GM21423 (cell line): ENCODE data around the gene CCDC28A.
A peak's percentile ranks its signal among the peaks of the same experiment; 100 is the strongest.

ENCODE experiments used
- ATAC-seq: cut with Tn5 transposase; IDR thresholded peaks from one replicate; pipeline ENCODE4 v1.9.1; 2021; ENCODE audit warnings: mild to moderate bottlenecking, moderate library complexity; ENCODE audit not compliant: unreplicated experiment

Gene CCDC28A

DNA sequence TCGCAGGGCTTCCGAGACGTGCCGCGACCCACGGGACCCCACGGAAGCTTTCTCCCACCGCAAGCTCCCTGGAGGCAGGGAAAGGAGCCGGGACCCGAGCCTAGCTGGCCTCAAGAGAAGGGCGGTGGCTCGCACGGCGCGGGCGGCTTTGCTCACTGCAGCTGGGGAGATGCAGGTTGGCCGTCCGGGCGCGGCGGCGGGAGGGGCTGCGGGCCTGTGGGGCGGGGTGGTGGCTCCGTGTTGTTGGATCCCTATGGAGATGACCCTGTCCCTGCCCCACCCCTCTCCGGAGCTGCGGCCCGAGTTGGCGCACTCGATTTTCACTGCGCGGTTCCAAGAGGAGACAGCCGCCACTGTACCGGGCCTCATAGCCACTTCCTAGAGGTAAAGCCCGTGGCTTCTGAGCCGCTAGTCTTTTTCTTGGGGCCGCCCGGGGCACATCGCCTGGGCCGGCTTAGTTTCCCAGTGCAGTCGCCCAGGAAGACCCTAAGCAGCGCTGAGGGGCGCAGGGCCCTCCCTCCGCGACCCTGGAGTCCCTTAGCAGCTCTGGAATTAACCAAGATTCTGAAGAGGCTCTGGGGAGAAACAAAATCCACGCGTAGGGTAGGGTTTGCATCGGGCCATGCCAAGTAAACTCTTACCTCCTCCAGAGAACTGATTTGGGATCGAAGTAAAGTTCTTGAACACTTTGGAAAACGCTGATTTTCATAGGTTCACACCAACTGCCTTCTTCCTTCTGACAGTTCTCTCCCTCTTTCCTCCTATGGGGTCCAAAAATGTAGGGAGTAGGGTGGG, 22.4 kb downstream of the CCDC28A start, which contains the start of gene ECT2L:
TSS of gene ECT2L (plus strand) at position 279 of the 795 bp plus-strand sequence. CDS start 17,188 bp downstream, outside the sequence.
- ATAC-seq: no peak

DNA sequence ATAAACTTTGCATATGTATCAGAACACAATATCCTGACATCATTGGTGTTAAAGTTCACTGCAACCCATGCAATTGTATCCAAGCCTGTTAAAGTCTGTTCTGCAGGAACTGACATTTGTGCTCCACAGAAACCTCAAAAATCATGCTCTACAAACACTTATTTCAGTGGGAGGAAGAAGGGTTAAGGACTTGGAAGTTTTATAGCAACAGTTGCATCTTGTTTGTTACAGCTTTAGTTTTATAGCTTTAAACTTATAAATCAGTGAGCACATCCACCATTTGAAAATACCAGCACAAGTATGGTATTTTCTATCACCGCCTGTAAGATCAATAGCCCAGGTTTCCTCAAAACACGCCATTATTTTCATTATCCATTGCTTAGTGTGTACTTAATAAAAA, 23.2 kb downstream of the CCDC28A start:
- no peak for ATAC-seq

DNA sequence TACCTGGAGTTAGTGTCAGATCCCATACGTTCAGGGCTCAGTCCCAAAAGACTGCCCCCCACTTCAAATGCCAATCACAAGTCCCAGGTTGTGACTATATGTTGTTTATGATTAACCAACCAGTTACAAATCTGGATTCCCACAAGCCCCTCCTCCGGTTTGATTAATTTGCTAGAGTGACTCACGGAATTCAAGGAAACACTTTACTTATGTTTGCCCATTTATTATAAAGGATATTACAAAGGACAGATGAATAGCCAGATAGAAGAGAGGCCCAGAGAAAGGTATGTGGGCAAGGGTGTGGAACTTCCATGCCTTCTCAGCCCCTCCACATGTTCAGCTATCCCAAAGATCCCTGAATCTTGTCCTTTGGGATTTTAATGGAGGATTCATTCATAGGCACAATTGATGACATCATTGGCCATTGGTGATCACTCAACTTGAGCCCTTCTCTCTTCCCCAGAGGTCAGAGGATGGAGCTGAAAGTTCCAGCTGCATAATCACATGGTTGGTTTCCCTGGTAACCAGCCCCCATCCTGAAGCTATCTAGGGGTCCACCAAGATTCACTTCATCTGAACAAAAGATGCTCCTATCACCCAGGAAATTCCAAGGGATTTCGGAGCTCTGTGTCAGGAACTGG, 24.4 kb downstream of the CCDC28A start:
- ATAC-seq: no peak

DNA sequence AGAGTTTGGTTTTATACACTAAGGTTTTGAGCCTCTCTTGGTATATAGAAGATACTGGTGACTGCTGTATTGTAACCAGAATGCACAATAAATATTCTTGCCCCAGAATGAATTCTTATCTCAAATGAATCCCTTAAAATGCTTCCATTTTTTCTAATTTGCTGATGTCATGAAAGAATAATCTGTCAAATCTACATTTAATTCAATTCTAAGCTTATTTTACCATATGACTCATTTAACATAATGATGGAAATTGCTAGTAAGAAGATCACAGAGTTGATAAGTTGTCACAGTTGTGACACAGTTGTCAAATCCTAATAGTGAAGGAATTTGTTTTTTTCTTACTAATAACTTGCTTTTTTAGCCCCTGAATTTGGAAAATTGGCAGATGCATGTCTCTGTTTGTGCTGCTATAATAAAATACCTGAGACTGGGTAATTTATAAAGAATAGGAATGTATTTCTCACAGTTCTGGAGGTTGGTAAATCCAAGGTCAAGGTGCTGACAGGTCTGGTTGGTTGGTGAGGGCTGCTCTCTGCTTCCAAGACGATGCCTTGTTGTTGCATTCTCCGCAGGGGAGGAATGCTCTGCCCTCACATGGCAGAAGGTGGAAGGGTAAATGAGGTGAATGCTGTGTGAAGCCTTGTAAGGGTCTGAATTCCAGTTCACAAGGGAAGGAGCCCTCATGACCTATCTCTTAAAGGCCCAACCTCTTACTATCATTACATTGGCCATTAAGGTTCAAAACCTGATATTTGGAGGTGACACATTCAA, 27.0 kb downstream of the CCDC28A start:
- no peak for ATAC-seq

DNA sequence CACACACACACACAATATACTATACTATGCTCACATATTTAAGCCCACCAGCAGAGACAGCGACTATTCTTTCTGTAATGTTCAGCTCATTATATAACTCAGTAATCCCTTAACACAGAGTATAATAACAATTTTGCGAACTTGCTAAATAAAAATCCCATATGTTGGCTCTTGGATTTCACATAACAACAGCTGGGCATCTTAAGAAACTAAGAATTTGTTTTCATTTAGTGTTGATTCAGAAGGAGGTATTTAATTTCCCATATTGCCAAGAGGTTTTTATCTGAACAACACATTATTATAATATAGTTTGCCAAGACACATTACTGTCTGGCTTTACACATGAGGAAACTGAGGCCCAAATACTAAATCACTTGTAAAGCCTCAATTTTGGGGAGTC, 29.8 kb downstream of the CCDC28A start:
- no peak for ATAC-seq

DNA sequence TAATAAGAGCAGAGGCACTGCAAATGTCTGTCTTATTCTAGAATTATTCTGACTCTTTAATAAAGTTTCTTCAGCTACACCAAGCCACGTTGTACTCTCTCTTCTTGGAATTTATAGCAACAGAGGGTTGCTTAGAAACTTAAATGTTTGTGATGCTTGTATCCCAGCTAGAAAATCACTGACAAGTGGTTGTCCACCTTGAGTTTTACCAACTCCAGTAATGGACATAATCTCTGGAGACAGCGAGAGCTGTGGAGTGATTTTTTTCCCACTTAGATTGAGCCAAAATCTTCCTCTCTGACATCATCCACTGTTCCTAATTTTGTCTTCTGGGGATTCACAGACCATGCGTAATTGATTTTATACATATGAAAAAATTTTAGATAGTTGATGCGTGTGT, 30.3 kb downstream of the CCDC28A start:
- no peak for ATAC-seq

DNA sequence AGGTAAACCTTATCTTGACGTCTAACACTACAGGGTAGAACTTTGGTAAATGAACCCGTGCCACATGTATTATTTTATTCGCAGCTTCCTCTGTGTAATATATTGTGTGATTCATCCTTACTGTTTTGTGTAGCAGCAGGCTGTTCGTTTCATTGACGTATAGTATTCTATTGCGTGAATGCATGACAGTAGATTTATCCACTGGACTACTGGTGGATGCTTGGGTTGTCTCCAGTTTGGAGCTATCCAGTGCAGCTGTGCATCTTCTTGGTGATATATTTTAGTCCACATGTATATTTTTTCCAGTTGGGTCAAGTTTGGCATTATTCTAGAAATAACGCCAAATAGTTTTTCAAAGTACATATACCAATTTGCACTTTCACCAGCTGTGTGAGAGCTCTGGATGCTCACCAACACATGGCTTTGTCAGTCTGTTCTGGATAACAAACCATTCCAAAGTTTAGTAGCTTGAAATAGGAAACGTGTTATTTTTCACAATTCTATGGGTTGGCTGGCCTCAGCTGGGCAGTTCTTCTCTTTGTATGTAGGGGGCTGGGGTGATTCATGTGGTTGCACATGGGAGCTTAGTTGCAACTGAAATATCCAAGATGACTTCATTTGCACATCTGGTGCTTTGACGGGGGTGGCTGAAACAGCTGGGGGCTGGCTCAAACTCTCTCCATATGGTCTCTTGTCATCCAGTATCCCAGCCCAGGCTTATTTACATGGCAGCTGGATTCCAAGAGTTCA, 31.6 kb downstream of the CCDC28A start:
- no peak for ATAC-seq

DNA sequence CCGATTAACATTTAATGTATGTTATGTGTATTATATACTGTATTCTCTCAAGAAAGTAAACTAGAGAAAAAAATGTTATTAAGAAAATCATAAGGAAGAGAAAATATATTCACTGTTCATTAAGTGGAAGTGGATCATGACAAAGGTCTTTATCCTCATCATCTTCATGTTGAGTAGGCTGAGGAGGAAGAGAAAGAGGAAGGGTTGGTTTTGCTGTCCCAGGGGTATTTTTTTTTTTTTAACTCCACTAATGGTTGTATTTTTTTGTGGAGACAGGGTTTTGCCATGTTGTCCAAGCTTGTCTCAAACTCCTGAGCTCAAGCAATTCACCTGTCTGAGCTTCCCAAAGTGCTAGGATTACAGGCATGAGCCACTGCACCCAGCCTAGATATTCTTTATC, 33.3 kb downstream of the CCDC28A start:
- ATAC-seq: no peak

DNA sequence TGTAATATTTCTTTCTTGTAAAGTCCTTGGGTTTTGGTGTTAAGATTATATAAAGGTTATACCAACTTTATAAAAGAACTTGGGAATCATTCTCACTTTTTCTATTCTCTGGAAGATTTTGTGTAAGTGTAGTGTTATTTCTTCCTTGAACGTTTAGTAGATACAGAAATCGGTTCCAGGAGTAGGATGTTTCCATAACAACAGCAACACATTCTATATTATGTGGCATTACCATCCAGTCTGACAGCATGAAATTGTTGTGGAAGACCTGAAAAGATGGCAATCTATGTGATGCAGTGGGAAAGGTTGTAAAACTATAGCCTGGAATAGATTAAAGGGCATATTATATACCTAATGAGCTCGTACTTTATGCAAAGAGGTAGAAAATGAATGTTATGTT, 36.1 kb downstream of the CCDC28A start:
- no peak for ATAC-seq

DNA sequence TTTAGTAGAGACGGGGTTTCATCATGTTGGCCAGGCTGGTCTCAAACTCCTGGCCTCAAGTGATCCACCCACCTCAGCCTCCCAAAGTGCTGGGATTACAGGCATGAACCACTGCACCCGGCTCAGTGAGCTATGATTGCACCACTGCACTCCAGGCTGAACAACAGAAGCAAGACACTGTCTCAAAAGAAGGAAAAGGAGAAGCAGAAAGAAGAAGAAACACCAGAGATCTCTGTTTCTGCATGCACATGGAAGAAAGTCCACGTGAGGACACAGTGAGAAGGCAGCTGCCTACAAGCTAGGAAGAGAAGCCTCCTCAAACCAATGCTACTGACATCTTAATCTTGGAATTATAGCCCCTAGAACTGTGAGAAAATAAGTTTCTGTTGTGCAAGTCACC, 38.3 kb downstream of the CCDC28A start:
- ATAC-seq: no peak

DNA sequence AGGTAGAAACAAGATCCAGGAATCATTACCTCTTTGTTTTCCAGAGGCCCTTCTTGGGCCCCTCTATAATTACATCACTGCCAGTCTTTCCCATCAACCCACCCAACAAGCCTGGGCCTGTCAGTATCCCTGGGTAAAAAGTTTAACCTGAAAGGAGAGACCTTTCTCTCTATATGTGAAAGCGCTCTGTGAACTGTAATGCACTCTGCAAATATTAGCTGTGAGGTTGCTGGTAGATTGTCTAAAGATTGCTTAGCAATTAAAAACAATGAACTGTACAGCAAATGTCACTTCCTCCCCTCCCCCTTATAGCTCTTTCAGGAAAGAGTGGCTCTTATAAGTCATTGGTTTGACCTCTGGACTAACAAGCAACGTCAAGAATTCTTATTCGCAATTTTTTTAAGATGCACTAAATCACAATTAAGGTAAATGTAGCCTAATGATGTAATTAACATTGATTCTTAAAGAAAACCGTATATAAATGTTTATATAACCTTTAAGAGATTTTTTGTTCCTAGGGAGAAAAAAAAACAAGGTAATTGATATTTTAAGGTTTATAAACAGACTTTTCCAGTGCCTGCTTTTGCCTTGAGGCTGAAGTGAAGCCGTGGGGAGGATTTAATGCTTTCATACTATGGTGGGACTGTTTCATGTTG, 40.7 kb downstream of the CCDC28A start:
- no peak for ATAC-seq

DNA sequence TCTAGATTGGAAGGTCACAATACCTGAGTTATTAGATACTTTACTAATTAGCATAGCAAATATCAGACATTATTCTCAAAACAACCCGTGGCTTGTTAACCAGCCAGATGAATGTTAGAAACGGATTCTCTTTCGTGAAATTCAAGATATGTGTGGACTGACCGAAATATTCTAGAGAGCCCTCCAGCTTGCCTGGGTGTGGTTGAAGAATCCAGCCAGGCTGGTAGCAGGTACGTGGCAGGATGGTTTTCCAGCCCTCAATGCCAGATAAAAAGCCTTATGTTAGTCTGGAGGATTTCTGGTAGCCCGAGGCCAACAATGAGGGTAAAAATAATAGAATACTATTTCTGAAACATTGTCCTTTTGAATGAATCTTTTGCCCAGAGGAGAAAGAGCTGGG, 41.7 kb downstream of the CCDC28A start:
- ATAC-seq: no peak

DNA sequence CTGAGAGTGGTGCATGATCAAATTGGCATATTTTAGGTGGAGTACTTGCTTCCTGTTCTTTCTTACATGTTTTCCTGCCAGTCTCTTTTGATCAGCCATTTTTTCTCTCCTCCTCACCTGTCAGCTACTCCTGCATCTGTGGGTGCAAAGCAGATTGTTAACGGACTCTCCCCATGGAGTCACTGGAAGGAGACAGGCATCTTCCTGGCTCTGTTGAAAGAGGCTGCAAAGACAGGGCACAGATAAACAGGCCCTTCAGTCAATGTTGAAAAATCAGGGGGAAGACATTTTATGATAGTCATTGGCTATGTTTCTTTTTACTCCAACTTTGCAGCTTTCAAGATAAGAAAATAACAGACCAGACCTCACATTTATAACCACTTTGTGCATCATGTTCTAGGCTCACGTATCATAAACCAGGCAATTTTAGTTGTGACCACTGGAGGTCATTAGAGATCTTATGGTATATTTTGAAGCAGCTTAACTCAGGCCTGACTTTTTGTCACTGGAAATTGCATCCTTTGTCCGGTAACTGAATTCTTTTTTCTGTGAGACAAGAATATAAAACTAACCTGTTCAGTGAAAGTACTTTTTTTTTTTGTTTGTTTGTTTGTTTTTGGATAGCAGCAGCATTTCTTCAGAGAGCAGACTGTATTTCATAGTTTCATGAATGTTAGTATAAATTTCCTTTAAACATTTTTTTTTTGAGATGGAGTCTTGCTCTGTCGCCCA, 42.4 kb downstream of the CCDC28A start:
- ATAC-seq: peak; percentile 69

DNA sequence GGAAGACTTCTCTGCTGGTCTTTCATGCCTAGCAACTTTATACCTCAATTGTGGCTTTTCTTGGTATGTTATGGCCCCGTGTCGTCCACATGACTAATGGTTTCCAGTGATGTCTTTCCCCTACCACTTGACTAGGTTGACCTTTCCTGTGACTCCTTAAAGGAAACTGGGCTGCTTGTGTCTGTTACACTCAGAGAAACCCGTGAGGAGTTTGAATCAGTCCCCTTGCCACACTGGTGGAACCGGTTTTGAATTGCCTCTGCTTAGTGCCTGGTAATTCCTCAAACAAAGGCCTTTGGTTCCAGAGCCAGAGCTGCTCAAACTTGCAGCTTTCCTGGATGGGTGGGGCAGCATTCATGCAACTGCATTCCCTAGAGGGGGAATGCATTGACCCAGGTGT, 44.2 kb downstream of the CCDC28A start:
- no peak for ATAC-seq

DNA sequence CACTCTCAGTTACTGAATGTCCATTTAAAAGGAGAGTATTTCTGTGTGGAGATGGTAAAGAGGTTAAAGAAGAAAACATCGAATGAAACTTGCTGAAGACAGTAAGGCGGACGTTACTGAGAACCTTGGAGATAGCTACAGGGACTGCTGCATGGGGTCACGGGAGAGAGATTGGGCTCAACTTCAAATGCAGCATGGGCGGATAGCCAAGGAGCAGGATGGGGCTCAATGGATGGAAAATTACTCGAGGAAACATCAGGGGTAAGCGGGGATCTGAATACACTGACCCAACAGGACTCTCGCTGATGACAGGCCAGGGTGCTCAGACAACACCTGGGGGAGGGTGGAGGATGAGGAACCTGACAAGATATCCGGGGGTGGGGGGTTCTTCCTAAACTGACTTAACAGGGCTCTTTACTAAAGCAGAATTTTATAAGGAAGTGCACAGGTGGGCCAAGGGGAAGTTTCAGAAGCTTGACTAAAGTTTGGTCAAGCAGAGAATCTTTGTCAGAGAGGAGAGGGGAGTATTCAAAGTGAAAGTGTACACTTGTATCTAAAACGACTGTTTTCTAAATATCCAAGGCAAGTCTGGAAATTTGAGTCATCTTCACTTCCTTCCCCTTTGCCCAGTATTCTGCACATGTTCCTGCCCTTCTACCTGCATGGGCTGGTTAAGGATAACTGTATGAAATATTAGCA, 45.1 kb downstream of the CCDC28A start:
- peak; percentile 61 for ATAC-seq

DNA sequence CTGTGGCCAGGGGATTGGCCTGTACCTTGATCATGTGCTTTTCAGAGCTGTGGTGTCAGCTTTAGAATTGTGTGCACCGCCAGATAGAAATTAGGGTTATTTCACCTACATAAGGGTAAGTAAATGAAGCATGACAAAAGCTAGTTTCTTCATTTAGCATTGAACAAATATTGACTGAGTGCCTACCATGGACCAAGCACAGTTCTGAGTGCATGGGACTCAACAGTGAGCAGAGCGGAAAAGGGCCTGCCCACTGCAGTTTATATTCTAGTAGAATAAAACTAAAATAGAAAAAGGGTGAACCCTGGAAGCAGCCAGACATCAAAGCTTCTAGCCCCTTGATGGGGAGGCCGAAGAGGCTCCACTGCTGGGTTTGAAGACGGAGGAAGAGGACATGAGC, 48.0 kb downstream of the CCDC28A start:
- no peak for ATAC-seq

DNA sequence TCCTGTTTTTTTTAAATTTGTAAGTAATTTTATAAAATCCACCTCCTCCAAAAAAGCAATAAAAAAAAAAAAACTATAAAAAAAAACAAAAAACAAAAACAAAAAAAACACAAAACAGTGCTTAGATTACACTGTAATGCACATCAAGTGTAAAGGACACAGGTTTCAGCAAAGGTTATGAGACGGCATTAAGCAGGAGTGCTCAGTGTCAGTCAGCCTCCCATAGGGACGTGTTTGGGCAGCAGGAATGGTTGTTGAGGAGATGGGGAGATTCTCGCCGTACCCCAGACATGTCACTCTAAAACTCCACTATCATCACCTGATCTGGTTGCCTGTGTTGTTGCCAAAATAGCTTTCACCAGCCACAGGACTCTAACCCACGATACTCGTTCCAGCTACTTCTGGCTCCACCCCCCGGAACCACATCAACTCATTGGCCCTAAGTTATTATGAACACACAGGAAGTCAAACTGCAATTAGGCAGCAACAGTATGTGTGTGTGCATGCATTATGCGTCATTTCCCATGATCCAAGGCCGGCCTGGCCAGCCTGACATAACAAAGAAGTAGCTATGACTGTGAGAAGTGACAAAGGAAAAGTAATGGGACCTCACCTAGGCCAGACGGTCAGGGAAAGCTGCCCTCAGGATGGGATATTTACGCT, 51.0 kb downstream of the CCDC28A start:
- no peak for ATAC-seq

DNA sequence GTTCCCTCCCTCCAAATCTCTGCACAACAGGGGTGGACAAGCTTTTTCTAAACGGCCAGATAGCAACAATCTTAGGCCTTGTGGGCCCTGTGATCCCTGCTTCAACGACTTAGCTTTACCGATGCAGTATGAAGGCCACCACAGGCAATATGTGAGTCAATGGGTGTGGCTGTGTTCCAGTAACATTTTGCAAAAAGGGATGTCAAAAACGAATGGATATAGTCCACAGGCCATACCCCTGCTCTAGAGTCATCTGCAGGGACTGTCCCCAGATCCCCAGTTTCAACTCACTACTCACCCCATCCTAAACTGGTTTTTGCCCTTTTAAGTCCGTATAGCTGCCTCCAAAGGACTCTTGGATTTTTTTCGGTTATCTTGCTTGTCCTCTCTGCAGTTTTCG, 56.7 kb downstream of the CCDC28A start:
- ATAC-seq: no peak

DNA sequence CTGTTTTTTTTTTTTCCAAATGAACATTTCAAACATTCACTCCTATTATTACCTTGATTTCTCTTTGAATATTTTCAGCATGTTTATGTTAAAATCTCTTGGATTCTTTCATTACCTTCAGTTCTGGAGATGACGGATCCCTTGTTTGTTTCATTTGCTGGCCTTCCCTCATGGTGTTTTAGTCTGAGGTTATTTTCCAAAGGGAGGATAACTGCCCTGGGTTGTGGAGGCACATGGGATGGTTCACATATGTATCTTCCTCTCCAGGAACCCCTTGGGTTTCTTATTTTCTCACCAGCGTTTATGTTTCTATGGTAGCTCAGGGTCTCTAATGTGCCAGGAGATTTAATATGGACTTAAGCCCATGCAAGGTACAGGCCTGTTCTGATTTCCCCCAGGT, 58.6 kb downstream of the CCDC28A start:
- no peak for ATAC-seq
